22Rv1 (cell line): ENCODE results near the gene NRCAM.

Experiments used
- CTCF ChIP-seq: fragments of 450-650 bp; IDR thresholded peaks from 2 replicates; pipeline ENCODE4 v1.5.1; 2017; ENCODE audit warnings: mild to moderate bottlenecking
- ZFX ChIP-seq: fragments of 450-650 bp; IDR thresholded peaks from 2 replicates; pipeline ENCODE4 v1.6.1; 2017; ENCODE audit warnings: antibody characterized with exemption, borderline replicate concordance

- TF ChIP-seq CTCF: no peak
- no peak for TF ChIP-seq ZFX
These were observed 154.8 kb downstream of the NRCAM start for GRCh38 chr7:108301387-108301786.
